ENCODE results near the gene SNX20.

Gene SNX20

GRCh38 chr16:50665128-50665878 is 15.8 kb downstream of the SNX20 start:
- Mint-ChIP-seq H3K9me3 (peaks cover 3% of the 10 kb centered on the region), H3K27me3 (no peaks in the 10 kb centered on the region), H3K36me3 (ENCODE audit: low read depth) (peaks cover 14% of the 10 kb centered on the region), H3K27ac (peak overlapping the region; percentile 71), H3K4me3 (peak overlapping the region; percentile 65), H3K4me1 (ENCODE audit: low read depth) (peaks cover 43% of the 10 kb centered on the region)
- DNase-seq, result peak; percentile 87

- H3K4me1 Mint-ChIP-seq (ENCODE audit: low read depth), result peaks cover 43% of the 10 kb centered on the region
- H3K27ac Mint-ChIP-seq, result no peak overlapping the region
- peaks cover 3% of the 10 kb centered on the region for H3K9me3 Mint-ChIP-seq
Measured at GRCh38 chr16:50664270-50664669, 16.8 kb downstream of the SNX20 start.

GRCh38 chr16:50662306-50662940 is 18.7 kb downstream of the SNX20 start:
- Mint-ChIP-seq H3K4me3 (no peak overlapping the region), H3K27ac (no peak overlapping the region), H3K9me3 (peaks cover 3% of the 10 kb centered on the region), H3K36me3 (ENCODE audit: low read depth) (no peaks in the 10 kb centered on the region), H3K27me3 (no peaks in the 10 kb centered on the region), H3K4me1 (ENCODE audit: low read depth) (peaks cover 28% of the 10 kb centered on the region)
- no peak for DNase-seq

More at GRCh38 chr16:50664270-50664669, 16.8 kb downstream of the SNX20 start:
- no peaks in the 10 kb centered on the region for H3K27me3 Mint-ChIP-seq
- DNase-seq, result no peak
- no peak overlapping the region for H3K4me3 Mint-ChIP-seq
- H3K36me3 Mint-ChIP-seq (ENCODE audit: low read depth), result peaks cover 7% of the 10 kb centered on the region

- H3K4me3 Mint-ChIP-seq, result no peak overlapping the region
- peaks cover 3% of the 10 kb centered on the region for H3K9me3 Mint-ChIP-seq
- H3K27me3 Mint-ChIP-seq, result no peaks in the 10 kb centered on the region
- no peaks in the 10 kb centered on the region for H3K36me3 Mint-ChIP-seq (ENCODE audit: low read depth)
- H3K4me1 Mint-ChIP-seq (ENCODE audit: low read depth), result peaks cover 4% of the 10 kb centered on the region
- no peak for DNase-seq
- H3K27ac Mint-ChIP-seq, result no peak overlapping the region
Measured at GRCh38 chr16:50659806-50660205, 21.3 kb downstream of the SNX20 start.

- Mint-ChIP-seq H3K27ac (no peak overlapping the region), H3K4me3 (no peak overlapping the region), H3K4me1 (ENCODE audit: low read depth) (no peaks in the 10 kb centered on the region), H3K9me3 (peaks cover 2% of the 10 kb centered on the region), H3K36me3 (ENCODE audit: low read depth) (no peaks in the 10 kb centered on the region), H3K27me3 (no peaks in the 10 kb centered on the region)
- no peak for DNase-seq
Measured at GRCh38 chr16:50657241-50657640, 23.9 kb downstream of the SNX20 start.

- Mint-ChIP-seq H3K27ac (no peak overlapping the region), H3K36me3 (ENCODE audit: low read depth) (no peaks in the 10 kb centered on the region), H3K4me1 (ENCODE audit: low read depth) (no peaks in the 10 kb centered on the region), H3K27me3 (no peaks in the 10 kb centered on the region), H3K9me3 (no peaks in the 10 kb centered on the region), H3K4me3 (no peak overlapping the region)
- no peak for DNase-seq
Measured at GRCh38 chr16:50655558-50656055, 25.5 kb downstream of the SNX20 start.

- no peak overlapping the region for H3K4me3 Mint-ChIP-seq
- DNase-seq, result no peak
- H3K27ac Mint-ChIP-seq, result no peak overlapping the region
- H3K27me3 Mint-ChIP-seq, result no peaks in the 10 kb centered on the region
- no peaks in the 10 kb centered on the region for H3K9me3 Mint-ChIP-seq
- no peaks in the 10 kb centered on the region for H3K36me3 Mint-ChIP-seq (ENCODE audit: low read depth)
- H3K4me1 Mint-ChIP-seq (ENCODE audit: low read depth), result no peaks in the 10 kb centered on the region
Measured at GRCh38 chr16:50653633-50654519, 27.2 kb downstream of the SNX20 start.

GRCh38 chr16:50652836-50653425 is 28.2 kb downstream of the SNX20 start:
- H3K4me1 Mint-ChIP-seq (ENCODE audit: low read depth), result no peaks in the 10 kb centered on the region
- no peak overlapping the region for H3K4me3 Mint-ChIP-seq
- H3K27me3 Mint-ChIP-seq, result no peaks in the 10 kb centered on the region
- H3K27ac Mint-ChIP-seq, result no peak overlapping the region
- H3K36me3 Mint-ChIP-seq (ENCODE audit: low read depth), result no peaks in the 10 kb centered on the region
- no peaks in the 10 kb centered on the region for H3K9me3 Mint-ChIP-seq
- no peak for DNase-seq

GRCh38 chr16:50651835-50652438 is 29.2 kb downstream of the SNX20 start:
- DNase-seq, result no peak
- no peaks in the 10 kb centered on the region for H3K9me3 Mint-ChIP-seq
- no peak overlapping the region for H3K4me3 Mint-ChIP-seq
- H3K36me3 Mint-ChIP-seq (ENCODE audit: low read depth), result no peaks in the 10 kb centered on the region
- H3K27me3 Mint-ChIP-seq, result no peaks in the 10 kb centered on the region
- H3K27ac Mint-ChIP-seq, result no peak overlapping the region
- H3K4me1 Mint-ChIP-seq (ENCODE audit: low read depth), result no peaks in the 10 kb centered on the region

- no peaks in the 10 kb centered on the region for H3K9me3 Mint-ChIP-seq
- no peak overlapping the region for H3K27ac Mint-ChIP-seq
Measured at GRCh38 chr16:50646345-50646744, 34.8 kb downstream of the SNX20 start.

GRCh38 chr16:50645563-50646220 is 35.4 kb downstream of the SNX20 start:
- Mint-ChIP-seq H3K27me3 (no peaks in the 10 kb centered on the region), H3K27ac (no peak overlapping the region), H3K4me3 (no peak overlapping the region), H3K36me3 (ENCODE audit: low read depth) (no peaks in the 10 kb centered on the region), H3K9me3 (no peaks in the 10 kb centered on the region), H3K4me1 (ENCODE audit: low read depth) (peaks cover 7% of the 10 kb centered on the region)
- DNase-seq, result no peak

More at GRCh38 chr16:50646345-50646744, 34.8 kb downstream of the SNX20 start:
- DNase-seq, result no peak
- no peaks in the 10 kb centered on the region for H3K36me3 Mint-ChIP-seq (ENCODE audit: low read depth)
- no peak overlapping the region for H3K4me3 Mint-ChIP-seq
- H3K4me1 Mint-ChIP-seq (ENCODE audit: low read depth), result peaks cover 7% of the 10 kb centered on the region
- no peaks in the 10 kb centered on the region for H3K27me3 Mint-ChIP-seq

- no peak overlapping the region for H3K4me3 Mint-ChIP-seq
- H3K27ac Mint-ChIP-seq, result peak overlapping the region; percentile 22
- H3K9me3 Mint-ChIP-seq, result no peaks in the 10 kb centered on the region
- no peaks in the 10 kb centered on the region for H3K27me3 Mint-ChIP-seq
- no peaks in the 10 kb centered on the region for H3K36me3 Mint-ChIP-seq (ENCODE audit: low read depth)
- peak; percentile 50 for DNase-seq
- peaks cover 7% of the 10 kb centered on the region for H3K4me1 Mint-ChIP-seq (ENCODE audit: low read depth)
Measured at GRCh38 chr16:50644729-50645128, 36.4 kb downstream of the SNX20 start.

- H3K4me3 Mint-ChIP-seq, result no peak overlapping the region
- H3K27ac Mint-ChIP-seq, result no peak overlapping the region
- H3K9me3 Mint-ChIP-seq, result no peaks in the 10 kb centered on the region
- H3K27me3 Mint-ChIP-seq, result no peaks in the 10 kb centered on the region
- peaks cover 7% of the 10 kb centered on the region for H3K4me1 Mint-ChIP-seq (ENCODE audit: low read depth)
- no peak for DNase-seq
- no peaks in the 10 kb centered on the region for H3K36me3 Mint-ChIP-seq (ENCODE audit: low read depth)
Measured at GRCh38 chr16:50644245-50644644, 36.9 kb downstream of the SNX20 start.
